PC-9 (cell line): ENCODE measurements around the gene PCDH8.

ENCODE experiments used
- CTCF ChIP-seq: fragments of 200-600 bp; sonication (generic); conservative IDR thresholded peaks from 2 replicates; pipeline ENCODE4 v1.6.1; 2017; ENCODE audit warnings: mixed run types, antibody characterized with exemption, mild to moderate bottlenecking, moderate library complexity
- EZH2 ChIP-seq: fragments of 200-600 bp; sonication (generic); IDR thresholded peaks from 2 replicates; pipeline ENCODE4 v1.8.0; 2017; ENCODE audit warnings: antibody characterized with exemption, low read depth

GRCh38 chr13:52852444-52852843 is 4.0 kb upstream of the PCDH8 start:
- TF ChIP-seq CTCF: no peak
- TF ChIP-seq EZH2: no peak
